K562 (cell line): ENCODE results near the gene DNMBP. TPM values are rescaled to one million over a fixed set of nuclear protein-coding genes. Genes with fewer than 3 reads are reported as not detected.

Experiments
- ATAC-seq: fragments of 200-7000 bp; cut with Tn5 transposase; 3 replicates; pipeline ENCODE4 v1.9.1; 2020; ENCODE audit warnings: moderate library complexity
- BruUV-seq: library from RNA; stranded (reverse); fragments of 400-500 nt; replicated peaks from 2 replicates; lab custom pipeline; 2021; lab: Mats Ljungman, UMichigan
- CTCF ChIA-PET: fragments of 300-600 bp; formaldehyde crosslinking; extraction: SDS; loops from one replicate; lab custom pipeline; 2021; ENCODE audit warnings: low intra/inter-chr PET ratio; lab: Yijun Ruan, JAX
- POLR2A ChIA-PET: fragments of 300-600, 350-650 bp; sonication (Branson Sonifier 250); formaldehyde crosslinking; extraction: SDS; loops from one replicate; lab custom pipeline; 2021; ENCODE audit warnings: antibody characterized with exemption, inconsistent platforms; lab: Yijun Ruan, JAX
- DNase-seq, 4 experiments: peaks; one replicate each; pipeline versions ENCODE4 v3.0.0 to v3.0.0-alpha.2; 2011 to 2018; ENCODE audit warnings: low spot score in 3 of 4, mixed read lengths in 3 of 4; ENCODE audit errors: extremely low read depth in 1 of 4
- FAIRE-seq: peaks from 2 replicates; lab custom pipeline; 2011; peaks lifted over from hg19 to GRCh38; lab: Jason Lieb, UNC
- H2AFZ ChIP-seq: 2 replicates; pipeline ENCODE4 v1.6.0; 2011; ENCODE audit warnings: low read depth, low read length, control low read depth, inconsistent platforms
- H3K27ac ChIP-seq: fragments of 200-600 bp; 3 replicates; pipeline ENCODE4 v1.8.0; 2011; ENCODE audit warnings: low read depth, mild to moderate bottlenecking, control low read depth, inconsistent platforms, low read length, moderate library complexity, mixed read lengths; ENCODE audit errors: extremely low read depth
- H3K27me3 ChIP-seq, 2 experiments: fragments of 300-600 bp in 1 of 2; 2 replicates in 1 of 2; 3 replicates in 1 of 2; pipeline versions ENCODE4 v1.6.0 to v1.8.0; 2011; ENCODE audit warnings: inconsistent platforms in 2 of 2, low read length in 2 of 2, mild to moderate bottlenecking in 1 of 2, mixed read lengths in 1 of 2, moderate library complexity in 1 of 2; ENCODE audit not compliant: control insufficient read depth in 2 of 2, insufficient read depth in 2 of 2
- H3K36me3 ChIP-seq: fragments of 300-600 bp; 3 replicates; pipeline ENCODE4 v1.8.0; 2011; ENCODE audit warnings: mild to moderate bottlenecking, low read length, inconsistent platforms; ENCODE audit not compliant: control insufficient read depth, insufficient read depth
- H3K4me1 ChIP-seq, 2 experiments: fragments of 200-600 bp in 1 of 2; replicated peaks in 1 of 2; 2 replicates in 1 of 2; 3 replicates in 1 of 2; pipeline versions ENCODE4 v1.5.1 to v1.8.0; 2011; ENCODE audit warnings: inconsistent platforms in 2 of 2, low read length in 2 of 2, mild to moderate bottlenecking in 1 of 2, mixed read lengths in 1 of 2, moderate library complexity in 1 of 2; ENCODE audit not compliant: control insufficient read depth in 2 of 2, insufficient read depth in 2 of 2
- H3K4me2 ChIP-seq: 2 replicates; pipeline ENCODE4 v1.6.1; 2011; ENCODE audit warnings: low read length, control low read depth, inconsistent platforms, mixed read lengths; ENCODE audit not compliant: insufficient read depth
- H3K4me3 ChIP-seq: fragments of 200-600 bp; sonication (generic), shearing (Covaris generic); 2 replicates; pipeline ENCODE4 v1.5.1; 2016; ENCODE audit warnings: control low read depth, inconsistent platforms
- H3K79me2 ChIP-seq: fragments of 200-600 bp; 3 replicates; pipeline ENCODE4 v1.8.0; 2011; ENCODE audit warnings: low read length, inconsistent platforms; ENCODE audit not compliant: control insufficient read depth, insufficient read depth
- H3K9ac ChIP-seq, 2 experiments: 2 replicates each; pipeline versions ENCODE4 v1.6.0 to v1.6.1; 2011; ENCODE audit warnings: low read depth in 2 of 2, low read length in 2 of 2, control low read depth in 1 of 2, inconsistent platforms in 1 of 2, mild to moderate bottlenecking in 1 of 2, mixed read lengths in 1 of 2; ENCODE audit not compliant: insufficient read depth in 1 of 2
- H3K9me1 ChIP-seq: one replicate; pipeline ENCODE4 v1.6.0; 2011; ENCODE audit warnings: inconsistent platforms, mild to moderate bottlenecking, low read length, moderate library complexity; ENCODE audit not compliant: control insufficient read depth, insufficient read depth
- H3K9me3 ChIP-seq: replicated peaks from 2 replicates; pipeline ENCODE4 v1.5.1; 2011; ENCODE audit warnings: low read depth, low read length, inconsistent platforms; ENCODE audit not compliant: control insufficient read depth, insufficient read depth
- H4K20me1 ChIP-seq: replicated peaks from 2 replicates; pipeline ENCODE4 v1.6.1; 2011; ENCODE audit warnings: low read length, inconsistent platforms, mixed read lengths; ENCODE audit not compliant: control insufficient read depth, insufficient read depth
- ERF ChIP-seq: fragments of 450-650 bp; formaldehyde crosslinking; IDR thresholded peaks from 2 replicates; pipeline ENCODE4 v1.4.0; 2020; ENCODE audit warnings: mild to moderate bottlenecking, mixed read lengths
- POLR3G ChIP-seq: IDR thresholded peaks from 2 replicates; pipeline ENCODE4 v1.6.1; 2011; ENCODE audit not compliant: insufficient read length, insufficient replicate concordance; ENCODE audit errors: extremely low read depth
- SRSF7 ChIP-seq: fragments of 200-400 bp; formaldehyde crosslinking; optimal IDR thresholded peaks from 2 replicates; pipeline ENCODE3; 2017; ENCODE audit warnings: mild to moderate bottlenecking, low read depth, low read length
- XRCC3 ChIP-seq: fragments of 450-650 bp; IDR thresholded peaks from 2 replicates; pipeline ENCODE4 v1.6.1; 2017; ENCODE audit warnings: mild to moderate bottlenecking, moderate library complexity
- ZBED1 ChIP-seq: IDR thresholded peaks from 2 replicates; pipeline ENCODE4 v1.6.1; 2014
- ZNF253 ChIP-seq: fragments of 250-450 bp; sonication (Bioruptor Pico); conservative IDR thresholded peaks from 2 replicates; pipeline ENCODE4 v1.6.1; 2021; ENCODE audit warnings: mild to moderate bottlenecking
- ZNF277 ChIP-seq: fragments of 250-450 bp; sonication (Bioruptor Pico); IDR thresholded peaks from 2 replicates; pipeline ENCODE4 v1.8.0; 2022; ENCODE audit warnings: inconsistent platforms, mild to moderate bottlenecking, moderate library complexity, borderline replicate concordance
- ZNF445 ChIP-seq: fragments of 250-450 bp; sonication (Bioruptor Pico); IDR thresholded peaks from 2 replicates; pipeline ENCODE4 v1.4.0; 2020; ENCODE audit warnings: low read depth, mild to moderate bottlenecking, moderate library complexity
- ZNF507 ChIP-seq: conservative IDR thresholded peaks from 2 replicates; pipeline ENCODE4 v1.6.1; 2017; ENCODE audit warnings: missing genetic modification characterization, missing compliant biosample characterization
- WGBS: fragments of 100-300 bp; shearing (Covaris generic); methylation state at CpG from one replicate; pipeline ENCODE4 v1.1.6; 2016; ENCODE audit warnings: low coverage, mixed read lengths; ENCODE audit not compliant: insufficient coverage; ENCODE audit errors: missing lambda C conversion rate; 5-methylcytosine and 5-hydroxymethylcytosine counted together
- in situ Hi-C: fragments of 300-500 bp; cut with MboI; formaldehyde crosslinking; loops from 4 replicates; pipeline ENCODE4 v1.15.0; 2018; ENCODE audit warnings: inconsistent platforms, mixed read lengths
- intact Hi-C: fragments of 100-400 bp; cut with micrococcal nuclease; formaldehyde crosslinking; loops from 2 replicates; pipeline ENCODE4 v1.14.2; 2022
- polyA plus RNA-seq, 8 experiments: library from polyadenylated mRNA; depleted of rRNA in 4 of 8; stranded (reverse) in 5 of 8; unstranded in 3 of 8; fragments of >200 nt; fragmentation: Nextera tagmentation in 2 of 8; fragmentation: Illumina TruSeq in 1 of 8; extraction: Ambion mirVana in 2 of 8; extraction: Trizol in 1 of 8; gene quantifications; 2 replicates each; pipeline versions ENCODE4 v1.2.1 to v1.2.3, GENCODE V29; 2011 to 2014; ENCODE audit warnings: inconsistent platforms in 1 of 8, missing spikeins in 1 of 8
- total RNA-seq, 7 experiments: library from RNA; depleted of rRNA in 6 of 7; stranded (reverse); fragments of >200 nt in 6 of 7; fragmentation: Illumina TruSeq in 2 of 7; extraction: Trizol in 2 of 7; gene quantifications; 2 replicates each; pipeline versions ENCODE4 v1.2.1 to v1.2.3, GENCODE V29; 2011 to 2021; ENCODE audit warnings: low replicate concordance in 1 of 7

DNMBP gene
- total and polyA plus RNA-seq, 9 of the 15 experiments (the other 6 are each of a cell fraction or from before 2014, with no cell fraction given), result 0.83 to 3.7 (median 2.2) TPM

- H3K27me3 ChIP-seq, result peaks cover 2 to 20% of the 10 kb centered on the region in 2 experiments; a peak in 3 of 5 replicates
- ATAC-seq (no peak), DNase-seq (no peak), FAIRE-seq (no peak)
- no peak overlapping the region for H3K9ac ChIP-seq
- ChIA-PET POLR2A (interaction anchor here (0.7 kb wide), 1 partner anchor 18 kb away, joined by 3 read pairs; no protein-coding TSS in a partner anchor), CTCF (no interaction called here)
- no peak overlapping the region for H3K27ac ChIP-seq
- H3K79me2 ChIP-seq, result no peaks in the 10 kb centered on the region
- no peaks in the 10 kb centered on the region for H3K36me3 ChIP-seq
- H4K20me1 ChIP-seq, result no peaks in the 10 kb centered on the region
- no peak for TF ChIP-seq ZNF277 (CRISPR knock-in tag)
- no peak for TF ChIP-seq ZNF445 (CRISPR knock-in tag)
- TF ChIP-seq ERF, result no peak
- no peak for TF ChIP-seq SRSF7
- TF ChIP-seq ZNF507, result no peak
- TF ChIP-seq POLR3G, result no peak
- TF ChIP-seq ZBED1, result no peak
- no peak for TF ChIP-seq ZNF253 (CRISPR knock-in tag)
- TF ChIP-seq XRCC3, result no peak
- no peaks in the 10 kb centered on the region for H3K9me1 ChIP-seq
- no peak overlapping the region for H3K4me2 ChIP-seq
- 0% methylated on average over 2 of the region's 2 CpGs for WGBS
- in situ Hi-C loops, result no loop called here
- BruUV-seq, result no TSS peak
- no peak overlapping the region for H3K4me3 ChIP-seq
- H3K9me3 ChIP-seq, result no peaks in the 10 kb centered on the region
- no peak overlapping the region for H2AFZ ChIP-seq
- peaks cover 0 to 4% of the 10 kb centered on the region in 2 experiments; a peak in 2 of 5 replicates for H3K4me1 ChIP-seq
- intact Hi-C loops, result no loop called here
Observed at GRCh38 chr10:100022403-100022802, 12.7 kb upstream of the DNMBP start.
